ENCODE measurements around the gene GABPA. TPM values are rescaled to one million over a fixed set of nuclear protein-coding genes. Genes with fewer than 3 reads are reported as not detected.

GABPA gene
- total and polyA plus RNA-seq, 4 donors = 5.4 to 19.4 (median 11.5) TPM

GRCh38 chr21:25757531-25757930 lies 22.8 kb downstream of the GABPA start:
- H3K27ac ChIP-seq (ENCODE audit: low read depth in 1 of 2, low read length in 2 of 2) = no peak overlapping the region
- no peaks in the 10 kb centered on the region for H3K9me3 ChIP-seq (ENCODE audit: control insufficient read depth in 4 of 4, low read length in 3 of 4)
- H3K27me3 ChIP-seq (ENCODE audit: control insufficient read depth in 4 of 4, insufficient read depth in 4 of 4, low read length in 3 of 4) = no peaks in the 10 kb centered on the region
- no peaks in the 10 kb centered on the region for H3K4me1 ChIP-seq (ENCODE audit: control insufficient read depth in 4 of 4, insufficient read depth in 4 of 4, low read length in 3 of 4)
- DNase-seq (ENCODE audit: low spot score) = no peak
- TF ChIP-seq TAF1 (conservative IDR thresholded peaks at IDR 0.05) (no peak), GABPA (IDR thresholded peaks at IDR 0.05 in 1 of 2, conservative IDR thresholded peaks at IDR 0.05 in 1 of 2) (no peak), RXRA (IDR thresholded peaks at IDR 0.05) (no peak), CTCF (IDR thresholded peaks at IDR 0.05; ENCODE audit: low read depth, low read length, missing input control) (no peak), ZBTB33 (IDR thresholded peaks at IDR 0.05) (no peak), SP1 (IDR thresholded peaks at IDR 0.05) (no peak), HNF4A (conservative IDR thresholded peaks at IDR 0.05) (no peak), YY1 (IDR thresholded peaks at IDR 0.05) (no peak), FOXA1 (IDR thresholded peaks at IDR 0.05) (no peak)
- peaks cover 10 to 41% (median 29%) of the 10 kb centered on the region in 4 donors for H3K36me3 ChIP-seq (ENCODE audit: control insufficient read depth in 4 of 4, insufficient read depth in 3 of 4, low read depth in 1 of 4, low read length in 3 of 4)
- no peak overlapping the region for H3K4me3 ChIP-seq (ENCODE audit: low read depth in 1 of 3, low read length in 3 of 3)
- H3K9ac ChIP-seq (ENCODE audit: low read depth in 1 of 2, low read length in 2 of 2) = no peak overlapping the region

- no peaks in the 10 kb centered on the region for H3K27me3 ChIP-seq (ENCODE audit: control insufficient read depth in 4 of 4, insufficient read depth in 4 of 4, low read length in 3 of 4)
- H3K9me3 ChIP-seq (ENCODE audit: control insufficient read depth in 4 of 4, low read length in 3 of 4) = no peaks in the 10 kb centered on the region
- TF ChIP-seq REST (IDR thresholded peaks at IDR 0.05) = no peak
- no peak for TF ChIP-seq HNF4G (IDR thresholded peaks at IDR 0.05)
- TF ChIP-seq TAF1 (conservative IDR thresholded peaks at IDR 0.05) = no peak
- no peak for TF ChIP-seq RAD21 (IDR thresholded peaks at IDR 0.05)
- no peak for TF ChIP-seq YY1 (IDR thresholded peaks at IDR 0.05)
- DNase-seq (ENCODE audit: low spot score) = no peak
- no peak overlapping the region for H3K27ac ChIP-seq (ENCODE audit: low read depth in 1 of 2, low read length in 2 of 2)
- H3K36me3 ChIP-seq (ENCODE audit: control insufficient read depth in 4 of 4, insufficient read depth in 3 of 4, low read depth in 1 of 4, low read length in 3 of 4) = peaks cover 10 to 50% (median 35%) of the 10 kb centered on the region in 4 donors
- WGBS = 84% methylated on average over 1 of the region's 1 CpG
- H3K9ac ChIP-seq (ENCODE audit: low read depth in 1 of 2, low read length in 2 of 2) = no peak overlapping the region
- no peak overlapping the region for H3K4me3 ChIP-seq (ENCODE audit: low read depth in 1 of 3, low read length in 3 of 3)
- H3K4me1 ChIP-seq (ENCODE audit: control insufficient read depth in 4 of 4, insufficient read depth in 4 of 4, low read length in 3 of 4) = no peaks in the 10 kb centered on the region
Observed at GRCh38 chr21:25759573-25759972, 24.8 kb downstream of the GABPA start.

Measured in liver (tissue), 9 donors.